Colon (tissue), 2 donors: ENCODE data around the gene TMEM259.

ENCODE experiments used
- FAIRE-seq: peaks from 2 replicates; lab custom pipeline; 2012; peaks lifted over from hg19 to GRCh38; lab: Jason Lieb, UNC
- donor health status: control.
- donor health status: control.

TMEM259 gene

GRCh38 chr19:1015782-1016646, 4.9 kb downstream of the TMEM259 start:
- FAIRE-seq = no peak

GRCh38 chr19:1015061-1015781, 5.7 kb downstream of the TMEM259 start:
- FAIRE-seq = no peak

DNA sequence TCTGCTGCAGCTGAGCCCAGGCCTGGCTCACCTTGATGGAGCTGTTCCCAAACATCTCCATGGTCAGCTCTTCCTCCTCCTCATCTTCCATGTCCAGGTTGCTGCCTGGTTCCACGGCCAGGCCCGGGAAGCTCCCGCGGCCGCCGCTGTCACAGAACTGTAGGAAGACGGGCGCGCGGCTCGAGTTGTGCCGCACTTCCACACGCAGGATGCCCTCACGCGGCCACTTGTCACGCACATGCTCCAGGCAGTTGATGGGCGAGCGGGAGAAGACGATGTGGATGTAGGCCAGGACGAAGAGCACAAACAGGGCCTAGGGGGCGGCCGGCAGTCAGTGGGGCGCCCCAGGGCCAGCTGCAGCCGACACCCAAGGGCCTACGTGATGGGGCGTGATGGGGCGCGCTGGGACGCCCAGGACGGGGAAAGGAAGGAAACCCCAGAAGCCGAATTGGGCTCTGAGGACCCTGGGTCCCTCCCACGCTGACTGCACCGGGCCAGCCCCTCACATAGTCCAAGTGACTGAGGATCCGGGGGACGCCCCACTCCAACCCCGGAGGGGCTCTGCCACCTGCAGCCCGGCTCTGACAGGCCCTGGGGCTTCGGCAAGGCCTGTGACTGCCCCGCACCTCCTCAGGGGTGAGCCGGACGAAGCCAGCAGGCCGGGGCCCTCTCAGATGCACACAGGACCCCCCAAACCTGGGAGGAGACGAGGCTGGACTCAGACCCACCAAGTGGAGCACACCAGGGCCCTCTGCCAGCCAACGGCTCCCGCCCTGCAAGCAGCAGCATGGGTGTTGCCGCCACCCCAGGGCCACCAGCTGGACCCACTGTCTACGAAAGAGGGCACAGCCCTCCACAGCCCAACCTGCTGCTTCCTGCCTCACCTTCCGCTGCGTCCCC, 6.5 kb downstream of the TMEM259 start:
- FAIRE-seq = no peak

GRCh38 chr19:1013218-1013617, 7.7 kb downstream of the TMEM259 start:
- no peak for FAIRE-seq

DNA sequence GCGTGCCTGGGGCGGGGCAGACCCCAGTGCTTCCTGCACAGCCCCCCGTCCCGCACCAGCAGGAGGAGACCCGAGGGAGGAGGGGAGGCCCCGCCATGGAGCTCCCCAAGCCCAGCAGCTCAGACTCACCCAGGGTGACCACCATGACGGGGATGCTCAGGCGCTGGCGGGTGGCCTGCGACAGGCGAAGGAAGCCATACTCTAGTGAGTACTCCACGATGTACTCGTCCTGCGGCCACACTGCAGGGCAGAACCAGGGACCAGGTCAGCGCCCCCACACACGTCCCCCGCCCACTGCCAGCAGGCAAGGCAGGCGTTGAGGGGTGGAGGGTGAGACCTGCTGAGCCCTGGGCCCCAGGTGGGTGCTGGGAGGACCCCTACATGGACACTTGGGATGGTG, 8.6 kb downstream of the TMEM259 start:
- FAIRE-seq = no peak

DNA sequence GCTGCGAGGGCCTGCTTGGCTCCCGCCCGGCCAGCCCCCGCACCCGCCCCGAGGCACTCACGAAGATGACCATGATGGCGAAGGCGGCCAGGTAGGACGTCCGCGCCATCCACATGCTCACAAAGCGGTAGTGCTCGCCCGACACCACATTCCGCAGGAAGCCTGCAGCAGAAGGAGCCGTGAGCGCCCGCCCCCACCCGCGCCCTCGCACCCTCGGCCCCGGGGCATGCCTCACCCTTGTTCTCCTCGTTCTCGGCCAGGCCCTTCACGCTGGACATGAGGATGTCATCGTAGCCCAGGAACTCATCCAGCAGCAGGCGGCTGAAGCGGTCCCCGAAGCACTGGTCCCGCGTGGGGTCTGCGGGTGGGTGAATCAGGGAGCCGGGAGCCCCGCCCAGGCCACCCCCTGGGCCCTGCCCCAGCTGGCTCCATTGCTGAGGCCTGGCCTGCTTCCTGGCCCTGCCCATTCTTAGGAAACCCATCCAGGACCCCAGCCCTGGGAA, 9.0 kb downstream of the TMEM259 start:
- FAIRE-seq = no peak

DNA sequence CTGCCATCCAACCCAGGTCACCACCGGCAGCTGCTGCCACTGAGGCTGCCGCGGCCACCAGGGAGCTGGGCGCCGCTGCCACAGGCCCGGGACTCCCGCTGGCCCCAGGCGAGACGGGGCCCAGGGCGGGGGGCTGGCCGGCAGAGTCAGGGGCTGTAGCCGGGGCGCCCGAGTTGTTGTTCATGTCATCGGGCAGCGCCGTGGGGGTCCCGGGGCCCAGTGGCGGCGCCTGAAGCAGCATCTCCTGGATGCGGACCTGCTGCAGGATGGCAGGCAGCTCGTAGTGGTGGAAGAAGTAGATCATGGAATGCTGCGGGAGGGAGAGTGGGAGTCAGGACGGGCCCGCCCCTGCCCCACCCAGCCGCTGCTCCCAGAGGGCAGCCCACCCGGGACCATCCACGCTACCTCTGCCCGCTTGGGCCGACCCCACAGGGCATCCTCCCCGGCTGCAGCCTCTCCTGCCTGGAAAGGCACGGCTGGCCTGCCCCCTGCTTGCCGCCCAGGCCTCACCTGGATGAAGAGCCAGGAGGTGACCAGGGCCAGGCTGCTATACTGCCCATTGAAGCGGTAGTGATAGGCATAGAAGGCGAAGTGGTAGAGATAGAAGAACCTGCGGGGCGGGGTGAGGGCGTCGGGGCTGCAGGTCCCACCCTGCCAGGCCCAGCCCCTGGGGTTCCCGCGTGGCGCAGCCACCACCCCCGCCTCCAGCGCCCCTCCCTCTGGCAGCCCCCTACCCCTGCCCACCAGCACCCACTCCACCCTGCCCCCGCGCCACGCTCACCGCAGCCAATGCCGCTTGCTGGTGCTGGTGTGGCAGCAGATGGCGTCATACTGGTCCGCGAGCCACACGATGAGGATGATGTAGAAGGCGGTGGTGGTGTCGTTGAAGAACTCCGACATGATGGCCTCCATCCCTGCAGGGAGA, 10.1 kb downstream of the TMEM259 start:
- FAIRE-seq = no peak

DNA sequence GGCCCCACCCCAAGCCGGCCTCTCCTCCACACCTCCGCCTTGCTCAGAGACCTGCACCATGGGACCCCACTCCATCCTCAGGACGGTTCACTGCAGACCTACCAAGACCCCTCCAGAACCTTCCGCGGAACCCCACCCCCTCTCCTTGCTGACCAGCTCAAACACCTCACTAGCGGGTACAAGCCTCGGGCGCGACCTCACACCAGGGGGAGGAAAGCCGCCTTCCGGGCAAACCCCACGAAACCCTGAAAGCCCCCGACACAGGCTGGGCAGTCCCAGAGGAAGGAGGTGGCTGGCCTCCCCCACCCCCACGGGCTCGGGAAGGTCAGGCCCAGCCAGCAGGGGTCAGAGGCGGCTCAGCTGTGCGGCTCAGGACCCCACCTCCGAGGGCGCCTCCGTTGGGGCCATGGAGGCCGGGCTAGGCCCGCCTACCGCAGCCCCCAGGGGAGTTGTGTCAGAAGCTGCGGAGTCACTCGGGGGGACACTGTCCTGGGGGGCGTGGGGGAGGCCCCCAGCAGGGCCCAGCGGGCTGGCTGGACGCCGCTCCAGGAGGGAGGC, 10.9 kb downstream of the TMEM259 start:
- FAIRE-seq = no peak

DNA sequence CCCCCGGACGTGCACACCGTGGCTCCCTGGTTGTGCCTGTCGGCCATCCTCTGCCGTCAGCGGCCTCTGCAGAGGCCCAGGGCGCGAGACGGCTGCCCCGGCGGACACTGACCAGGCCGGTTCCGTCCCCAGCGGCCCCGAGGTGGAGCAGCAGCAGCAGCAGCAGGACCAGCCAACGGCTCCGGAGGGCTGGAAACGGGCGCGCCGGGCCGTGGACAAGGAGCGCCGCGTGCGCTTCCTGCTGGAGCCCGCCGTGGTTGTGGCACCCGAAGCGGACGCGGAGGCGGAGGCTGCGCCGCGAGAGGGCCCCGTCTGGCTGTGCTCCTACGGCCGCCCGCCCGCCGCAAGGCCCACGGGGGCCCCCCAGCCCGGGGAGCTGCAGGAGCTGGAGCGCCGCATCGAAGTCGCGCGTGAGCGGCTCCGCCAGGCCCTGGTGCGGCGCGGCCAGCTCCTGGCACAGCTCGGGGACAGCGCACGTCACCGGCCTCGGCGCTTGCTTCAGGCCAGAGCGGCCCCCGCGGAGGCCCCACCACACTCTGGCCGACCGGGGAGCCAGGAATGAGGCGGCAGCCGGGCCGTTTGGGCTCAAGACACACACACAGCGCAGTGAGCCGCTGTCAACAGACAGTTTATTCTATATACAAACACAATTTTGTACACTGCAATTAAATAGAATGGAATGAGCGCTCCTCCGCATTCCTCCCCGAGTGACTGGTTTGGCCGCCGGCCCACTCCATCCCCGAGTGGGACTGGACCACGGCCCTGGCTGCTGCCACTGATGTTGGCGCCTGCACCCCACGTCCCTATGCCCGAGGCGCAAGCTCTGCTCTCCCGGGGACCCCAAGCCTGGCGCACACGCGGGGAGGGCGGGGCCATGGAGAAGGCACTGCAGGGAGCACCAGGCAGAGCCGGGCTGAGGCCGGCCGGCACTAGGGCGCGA, 11.6 kb downstream of the TMEM259 start:
- FAIRE-seq = no peak

DNA sequence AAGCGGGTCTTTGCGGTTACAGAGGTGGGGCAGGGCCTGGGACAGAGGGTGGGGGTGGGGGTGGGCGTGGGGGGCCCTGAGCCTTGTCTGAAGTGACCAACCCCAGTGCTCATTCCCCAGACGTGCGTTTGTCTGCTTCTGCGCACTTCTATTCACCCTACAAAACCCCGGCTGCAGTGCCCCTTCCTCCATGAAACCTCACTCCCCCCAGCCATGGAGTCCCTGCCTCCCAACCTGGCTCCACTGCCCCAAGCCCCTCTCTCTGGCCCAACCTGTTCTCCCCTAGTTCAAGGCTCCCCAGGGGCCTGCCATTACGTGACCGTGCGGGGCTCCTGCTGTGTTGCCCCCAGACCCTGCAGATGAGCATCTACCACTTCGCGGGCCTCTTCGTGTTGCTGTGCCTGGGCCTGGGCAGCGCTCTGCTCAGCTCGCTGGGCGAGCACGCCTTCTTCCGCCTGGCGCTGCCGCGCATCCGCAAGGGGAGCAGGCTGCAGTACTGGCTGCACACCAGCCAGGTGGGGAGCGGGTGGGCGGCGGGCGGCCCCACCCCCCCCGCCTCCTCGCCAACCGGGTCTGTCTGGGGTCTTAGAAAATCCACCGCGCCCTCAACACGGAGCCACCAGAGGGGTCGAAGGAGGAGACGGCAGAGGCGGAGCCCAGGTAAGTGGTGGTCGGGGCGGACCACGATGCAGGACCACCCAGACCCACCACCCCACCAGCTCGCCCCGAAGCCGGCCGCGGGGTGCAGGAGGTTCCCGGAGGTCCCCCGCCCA, 12.5 kb downstream of the TMEM259 start:
- FAIRE-seq = no peak

DNA sequence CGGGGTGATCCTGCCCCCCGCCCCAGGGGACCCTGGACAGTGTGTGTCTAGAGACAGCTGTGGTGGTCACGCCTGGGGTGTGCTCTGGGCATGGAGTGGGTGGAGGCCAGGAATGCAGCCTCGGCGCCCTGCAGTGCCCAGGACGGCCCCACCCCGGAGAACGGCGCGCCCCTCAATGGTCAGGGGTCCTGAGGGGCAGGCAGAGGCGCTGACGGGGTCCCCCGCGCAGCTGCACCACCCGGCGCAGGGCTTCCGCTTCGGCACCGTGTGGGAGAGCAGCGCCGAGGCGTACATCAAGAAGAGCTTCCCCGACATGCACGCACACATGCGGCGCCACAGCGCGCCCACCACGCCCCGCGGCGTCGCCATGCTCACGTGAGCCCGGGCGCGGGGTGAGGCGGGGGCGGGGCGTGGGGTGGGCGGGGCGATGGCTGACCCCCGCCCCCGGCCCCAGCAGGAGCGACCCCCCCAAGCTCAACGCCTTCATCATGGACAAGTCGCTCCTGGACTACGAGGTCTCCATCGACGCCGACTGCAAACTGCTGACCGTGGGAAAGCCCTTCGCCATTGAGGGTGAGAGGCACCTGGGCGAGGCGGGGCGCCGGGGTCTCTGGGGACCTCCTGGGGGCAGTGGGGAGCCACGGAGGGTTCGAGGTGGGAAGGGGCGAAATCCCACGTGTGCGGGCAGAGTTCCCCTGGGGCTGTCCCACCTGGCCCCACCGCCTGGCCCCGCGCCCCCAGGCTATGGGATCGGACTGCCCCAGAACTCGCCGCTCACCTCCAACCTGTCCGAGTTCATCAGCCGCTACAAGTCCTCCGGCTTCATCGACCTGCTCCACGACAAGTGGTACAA, 13.3 kb downstream of the TMEM259 start:
- no peak for FAIRE-seq

- FAIRE-seq = no peak
These were observed 14.1 kb downstream of the TMEM259 start for GRCh38 chr19:1006711-1007398.

DNA sequence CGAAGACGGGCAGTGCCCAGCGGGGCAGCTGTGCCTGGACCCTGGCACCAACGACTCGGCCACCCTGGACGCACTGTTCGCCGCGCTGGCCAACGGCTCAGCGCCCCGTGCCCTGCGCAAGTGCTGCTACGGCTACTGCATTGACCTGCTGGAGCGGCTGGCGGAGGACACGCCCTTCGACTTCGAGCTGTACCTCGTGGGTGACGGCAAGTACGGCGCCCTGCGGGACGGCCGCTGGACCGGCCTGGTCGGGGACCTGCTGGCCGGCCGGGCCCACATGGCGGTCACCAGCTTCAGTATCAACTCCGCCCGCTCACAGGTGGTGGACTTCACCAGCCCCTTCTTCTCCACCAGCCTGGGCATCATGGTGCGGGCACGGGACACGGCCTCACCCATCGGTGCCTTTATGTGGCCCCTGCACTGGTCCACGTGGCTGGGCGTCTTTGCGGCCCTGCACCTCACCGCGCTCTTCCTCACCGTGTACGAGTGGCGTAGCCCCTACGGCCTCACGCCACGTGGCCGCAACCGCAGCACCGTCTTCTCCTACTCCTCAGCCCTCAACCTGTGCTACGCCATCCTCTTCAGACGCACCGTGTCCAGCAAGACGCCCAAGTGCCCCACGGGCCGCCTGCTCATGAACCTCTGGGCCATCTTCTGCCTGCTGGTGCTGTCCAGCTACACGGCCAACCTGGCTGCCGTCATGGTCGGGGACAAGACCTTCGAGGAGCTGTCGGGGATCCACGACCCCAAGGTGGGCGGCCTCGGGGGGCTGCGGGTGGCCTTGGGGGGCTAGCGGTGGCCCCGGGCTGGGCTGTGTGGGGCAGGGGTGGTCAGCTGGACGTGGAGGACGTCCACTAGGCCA, 15.9 kb downstream of the TMEM259 start:
- FAIRE-seq = no peak

- no peak for FAIRE-seq
These were observed 16.6 kb downstream of the TMEM259 start for GRCh38 chr19:1004204-1004802.

DNA sequence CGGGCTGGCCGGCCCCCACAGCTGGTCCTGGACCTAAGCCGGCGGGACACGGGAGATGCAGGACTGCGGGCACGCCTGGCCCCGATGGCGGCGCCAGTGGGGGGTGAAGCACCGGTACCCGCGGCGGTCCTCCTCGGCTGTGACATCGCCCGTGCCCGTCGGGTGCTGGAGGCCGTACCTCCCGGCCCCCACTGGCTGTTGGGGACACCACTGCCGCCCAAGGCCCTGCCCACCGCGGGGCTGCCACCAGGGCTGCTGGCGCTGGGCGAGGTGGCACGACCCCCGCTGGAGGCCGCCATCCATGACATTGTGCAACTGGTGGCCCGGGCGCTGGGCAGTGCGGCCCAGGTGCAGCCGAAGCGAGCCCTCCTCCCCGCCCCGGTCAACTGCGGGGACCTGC, 17.6 kb downstream of the TMEM259 start:
- FAIRE-seq = no peak

DNA sequence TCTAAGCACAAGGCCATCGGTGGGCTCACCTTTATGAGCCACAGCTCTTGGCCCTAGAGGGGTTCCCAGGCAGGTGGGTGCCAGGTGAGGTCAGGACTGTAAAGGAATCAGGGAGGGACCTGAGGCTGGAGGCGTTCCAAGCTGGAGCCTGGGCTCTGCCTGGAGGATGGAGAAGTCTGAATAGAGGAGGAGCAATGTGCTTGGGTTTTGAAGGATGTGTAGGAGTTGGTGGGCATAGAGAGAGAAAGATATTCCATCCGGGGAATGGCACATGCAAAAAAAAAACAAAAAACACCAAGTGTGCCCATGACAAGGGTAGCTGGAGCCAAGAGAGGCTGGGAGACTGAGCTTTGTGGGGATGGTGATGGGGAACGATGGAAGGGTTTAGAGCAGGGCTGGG, 18.3 kb downstream of the TMEM259 start:
- no peak for FAIRE-seq
